ENCODE results near the gene ADA.

Gene ADA

GRCh38 chr20:44580581-44581268, 70.8 kb downstream of the ADA start:
- peak; percentile 84 for DNase-seq (ENCODE audit: low spot score)

DNA sequence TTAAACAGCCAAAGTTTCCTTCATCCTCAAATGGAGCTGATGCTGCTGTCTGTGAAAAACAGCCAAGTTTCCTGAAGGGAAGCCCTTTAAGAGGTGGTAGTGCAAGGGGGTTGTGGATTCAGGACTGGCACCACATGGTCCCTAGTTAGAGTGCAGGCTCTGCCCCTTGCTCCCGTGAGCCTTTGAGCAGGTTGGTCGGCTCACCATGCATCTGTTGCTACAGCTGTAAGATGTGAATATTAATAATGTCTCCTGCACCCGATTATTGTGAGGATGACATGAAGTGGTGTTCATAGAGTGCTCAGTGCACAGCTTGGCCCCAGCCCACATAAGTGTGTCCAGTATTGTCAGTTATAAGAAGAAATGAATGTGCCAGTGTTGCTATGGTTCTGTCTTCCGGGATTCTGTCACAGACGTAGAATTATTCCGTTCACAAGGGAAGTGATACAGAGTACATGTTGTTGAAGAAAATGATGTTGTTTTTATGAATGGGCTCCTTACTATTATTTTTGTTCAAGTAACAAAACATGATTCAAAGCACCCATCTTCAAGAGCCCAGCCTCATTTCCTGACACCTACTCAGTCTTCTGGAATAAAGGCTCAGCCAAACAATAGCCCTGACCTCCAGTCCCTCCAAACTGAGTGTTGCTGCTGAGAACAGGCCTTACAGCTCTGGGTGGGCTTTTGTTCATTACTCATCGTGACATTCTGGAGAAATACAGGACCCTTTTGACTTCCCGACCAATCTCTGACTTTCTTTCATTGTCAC, 72.0 kb downstream of the ADA start:
- DNase-seq (ENCODE audit: low spot score), result no peak

GRCh38 chr20:44576297-44576696, 75.2 kb downstream of the ADA start:
- DNase-seq (ENCODE audit: low spot score), result peak; percentile 62

DNA sequence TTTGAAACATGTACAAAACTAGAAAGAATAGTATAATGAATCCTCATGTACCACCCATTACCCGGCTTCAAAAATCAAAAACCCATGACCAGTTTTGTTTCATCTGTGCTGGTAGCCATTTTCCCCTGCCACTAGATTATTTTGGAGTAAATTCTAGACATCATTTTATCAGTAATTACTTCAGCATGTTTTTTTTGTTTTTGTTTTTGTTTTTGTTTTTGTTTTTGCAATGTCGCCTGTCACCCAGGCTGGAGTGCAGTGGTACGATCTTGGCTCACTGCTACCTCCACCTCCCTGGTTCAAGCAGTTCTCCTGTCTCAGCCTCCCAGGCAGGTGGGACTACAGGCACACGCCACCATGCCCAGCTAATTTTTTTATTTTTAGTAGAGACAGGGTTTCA, 77.1 kb downstream of the ADA start:
- no peak for DNase-seq (ENCODE audit: low spot score)

DNA sequence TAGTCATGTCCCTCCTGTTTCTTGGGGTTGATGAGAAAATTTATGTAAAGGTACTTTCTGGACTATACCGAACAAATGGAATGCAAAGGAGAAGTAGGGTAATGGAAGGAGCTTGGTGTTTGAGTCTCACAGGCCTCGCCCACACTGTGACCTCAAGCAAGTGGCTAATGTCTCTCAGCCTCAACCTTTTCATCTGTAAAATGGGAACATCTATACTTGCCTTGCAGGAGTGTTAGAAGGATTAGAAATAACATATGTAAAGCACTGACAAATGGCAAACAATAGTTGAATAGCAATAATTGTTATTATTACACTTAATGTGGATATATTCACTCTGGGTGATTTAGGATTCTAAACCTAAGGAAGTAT, 78.0 kb downstream of the ADA start:
- no peak for DNase-seq (ENCODE audit: low spot score)

DNA sequence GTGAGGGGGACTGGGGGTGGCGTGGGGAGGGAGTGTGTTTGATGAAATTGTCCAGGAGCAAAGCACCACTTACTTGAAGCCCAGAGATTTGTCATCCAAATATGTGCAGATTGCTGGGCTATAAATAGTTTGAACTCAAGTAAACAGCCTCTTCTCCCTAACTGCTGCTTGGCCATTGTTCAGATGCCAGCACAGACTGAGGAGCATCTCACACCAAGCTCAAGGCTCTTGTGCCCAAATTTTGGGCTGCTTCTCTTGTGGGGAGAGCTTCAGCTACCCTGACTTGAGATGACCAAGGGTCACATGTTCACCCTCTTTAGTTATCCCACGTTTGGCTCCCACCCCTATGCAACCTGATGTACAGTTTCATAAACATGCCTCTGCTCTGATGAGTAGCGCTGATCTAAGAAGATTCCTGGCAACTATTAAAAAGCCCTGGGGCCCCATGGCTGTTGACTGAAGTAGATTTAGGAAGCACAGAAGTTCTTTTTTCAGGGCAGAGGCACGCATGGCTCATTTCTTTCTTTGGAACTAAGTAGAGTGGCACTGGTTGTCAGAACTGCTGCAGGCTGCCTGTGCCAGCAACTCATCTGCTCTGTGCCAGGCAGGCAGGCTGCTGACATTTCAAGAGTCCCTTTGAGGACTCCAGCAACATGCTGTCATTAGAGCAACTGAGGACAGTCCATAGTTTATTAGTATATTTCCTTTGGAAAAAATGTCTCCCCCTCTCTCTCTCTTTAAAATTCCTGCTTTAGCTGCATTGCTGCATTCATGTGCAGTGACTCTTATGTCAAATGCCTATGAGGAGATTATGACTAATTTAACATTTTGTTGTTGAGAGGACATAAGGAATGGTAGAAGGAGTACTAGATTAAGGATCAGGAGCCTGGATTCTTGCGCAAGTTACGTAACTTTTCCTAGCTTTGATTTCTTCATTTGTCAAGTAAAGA, 78.7 kb downstream of the ADA start:
- DNase-seq (ENCODE audit: low spot score), result no peak

DNA sequence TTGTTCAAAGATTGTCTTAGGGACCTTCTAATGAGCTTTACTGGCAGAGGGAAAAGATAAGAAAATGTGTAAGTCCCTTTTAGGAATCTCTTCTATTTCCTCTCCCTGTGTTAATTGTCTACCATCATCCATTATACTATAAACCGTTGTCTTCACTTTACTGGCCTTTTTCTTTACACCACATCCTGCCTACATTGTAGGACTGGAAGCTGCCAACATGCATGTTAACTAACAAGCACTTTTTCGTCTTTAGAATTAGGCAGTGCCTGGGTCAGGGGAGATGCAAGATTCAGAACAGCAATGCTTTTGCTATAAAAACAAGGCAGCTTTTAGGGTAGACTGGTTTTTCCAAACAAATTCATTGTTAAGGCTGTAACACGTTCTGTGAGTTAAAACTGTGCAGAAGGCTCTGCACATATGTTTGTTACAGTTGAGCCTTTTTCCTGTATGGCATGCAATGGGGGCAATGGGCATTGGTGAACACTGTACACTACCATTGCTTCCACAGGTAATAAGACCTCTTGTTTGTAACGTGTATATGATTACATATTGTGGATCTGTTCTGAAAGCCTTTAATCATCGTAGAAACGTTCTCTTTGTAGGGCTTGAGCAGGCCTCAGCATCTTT, 80.0 kb downstream of the ADA start:
- DNase-seq (ENCODE audit: low spot score), result no peak

DNA sequence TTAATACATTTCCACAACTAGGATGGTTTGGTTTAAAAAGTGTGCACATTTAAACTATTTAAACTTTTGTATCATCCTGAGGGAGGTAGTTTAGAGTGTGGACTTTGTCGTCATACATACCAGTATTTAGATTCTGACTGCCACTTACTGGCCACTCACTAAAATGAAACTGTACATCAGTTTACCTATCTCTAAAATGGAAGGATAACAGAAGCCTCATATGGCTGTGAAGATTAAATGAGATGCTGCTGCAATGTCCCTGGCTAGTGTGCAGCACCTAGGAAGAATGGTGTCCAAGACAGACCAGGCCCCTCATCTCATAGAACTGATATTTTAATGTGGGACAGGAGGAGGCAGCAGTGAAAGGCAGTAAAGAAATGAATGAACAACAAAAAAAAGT, 81.1 kb downstream of the ADA start:
- DNase-seq (ENCODE audit: low spot score), result no peak

Measured in SW480 (cell line).